NCI-H1417 treated with DMSO at 0.1 percent for 48 hours (cell line): Measurements from ENCODE around the gene DNASE2.
"Not testable (repeated sequence)": the region's sequence is repeated elsewhere in the genome, so short reads cannot be mapped to it uniquely, and the experiment has no call there.

ENCODE experiments used
- DNase-seq: peaks from one replicate; lab custom pipeline; 2025; lab: John Stamatoyannopoulos, UW

The DNASE2 gene, protein sequence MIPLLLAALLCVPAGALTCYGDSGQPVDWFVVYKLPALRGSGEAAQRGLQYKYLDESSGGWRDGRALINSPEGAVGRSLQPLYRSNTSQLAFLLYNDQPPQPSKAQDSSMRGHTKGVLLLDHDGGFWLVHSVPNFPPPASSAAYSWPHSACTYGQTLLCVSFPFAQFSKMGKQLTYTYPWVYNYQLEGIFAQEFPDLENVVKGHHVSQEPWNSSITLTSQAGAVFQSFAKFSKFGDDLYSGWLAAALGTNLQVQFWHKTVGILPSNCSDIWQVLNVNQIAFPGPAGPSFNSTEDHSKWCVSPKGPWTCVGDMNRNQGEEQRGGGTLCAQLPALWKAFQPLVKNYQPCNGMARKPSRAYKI

GRCh38 chr19:12881172-12881808 lies at the start of gene DNASE2:
TSS of gene DNASE2 (minus strand) at chr19:12881449. CDS start at chr19:12881375, 74 bp downstream.
- peak; percentile 83 for DNase-seq

DNA sequence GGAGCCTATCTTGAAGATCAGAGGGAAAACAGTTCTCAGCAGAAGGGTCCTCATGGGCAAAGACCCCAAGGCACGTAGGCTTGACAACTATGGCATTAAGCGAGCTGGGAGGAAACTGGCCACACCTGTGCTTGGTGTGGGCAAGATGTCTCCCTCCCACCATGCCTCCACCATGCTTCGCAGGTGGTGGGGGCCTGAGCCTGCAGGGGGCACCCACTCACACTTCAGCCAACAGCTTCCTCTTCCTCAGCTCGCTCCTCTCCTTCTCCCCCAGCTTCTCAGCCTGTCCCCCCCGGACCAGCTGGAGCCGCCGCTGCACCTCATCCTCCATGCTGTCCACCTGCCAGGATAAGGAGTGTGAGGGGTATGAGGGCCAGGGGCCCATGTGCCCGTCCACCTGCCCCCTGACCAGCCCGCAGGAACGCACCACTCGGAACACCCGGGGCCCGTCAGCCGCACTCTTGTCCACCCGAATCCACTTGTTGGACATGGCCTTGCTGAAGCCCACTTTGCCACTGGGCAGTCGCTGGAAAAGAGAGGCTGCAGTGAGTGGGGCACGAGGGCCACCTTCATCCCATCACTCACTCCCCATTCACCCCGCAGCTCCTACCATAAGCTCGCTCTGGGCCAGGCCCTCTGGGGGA lies 48.9 kb upstream of the DNASE2 start:
- no peak for DNase-seq

DNA sequence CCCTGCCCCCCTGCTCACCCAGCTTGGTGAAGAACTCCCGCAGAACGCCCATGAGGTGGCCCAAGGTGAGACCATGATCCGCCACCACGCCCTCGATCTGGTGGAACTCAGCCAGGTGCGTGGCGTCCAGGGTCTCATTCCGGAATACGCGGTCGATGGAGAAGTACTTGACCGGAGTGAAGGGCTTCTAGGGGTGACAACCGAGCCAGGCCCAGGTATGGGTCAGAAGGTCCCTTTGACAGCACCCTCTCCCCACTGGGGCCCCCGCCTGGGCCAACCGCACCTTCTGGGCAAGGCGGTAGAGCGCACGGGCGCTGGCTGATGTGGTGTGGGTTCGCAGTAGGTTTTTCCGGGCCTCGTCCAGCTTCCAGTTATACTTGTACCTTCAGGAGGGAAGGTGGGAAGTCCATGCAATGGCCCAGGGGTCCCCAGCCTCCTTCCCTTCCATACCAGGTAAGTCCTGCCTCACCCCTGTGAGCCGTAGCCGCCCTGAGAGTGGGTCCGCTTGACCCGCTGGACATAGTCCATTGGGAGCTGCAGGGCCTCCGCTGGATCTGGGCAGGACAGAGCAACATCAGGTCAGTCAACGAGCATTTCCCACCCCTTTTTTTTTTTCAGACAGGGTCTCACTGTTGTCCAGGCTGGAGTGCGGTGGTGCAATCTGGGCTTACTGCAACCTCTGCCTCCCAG lies 43.5 kb upstream of the DNASE2 start:
- DNase-seq = no peak

GRCh38 chr19:12922959-12923358 lies 41.7 kb upstream of the DNASE2 start:
- DNase-seq = no peak

DNA sequence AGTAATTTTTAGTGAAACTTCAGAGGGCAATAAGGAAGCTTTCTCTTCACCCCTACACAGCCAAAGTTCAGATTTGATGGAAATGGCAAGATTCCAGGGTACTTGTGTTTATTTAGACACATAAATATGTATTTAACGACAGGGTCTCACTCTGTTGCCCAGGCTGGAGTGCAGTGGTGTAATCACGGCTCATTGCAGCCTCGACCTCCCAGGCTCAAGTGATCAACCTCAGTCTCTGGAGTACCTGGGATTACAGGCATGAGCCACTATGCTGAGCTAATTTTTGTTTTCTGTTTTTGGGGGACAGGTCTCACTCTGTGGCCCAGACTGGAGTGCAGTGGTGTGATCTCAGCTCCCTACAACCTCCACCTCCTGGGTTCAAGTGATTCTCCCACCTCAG lies 39.8 kb upstream of the DNASE2 start:
- no peak for DNase-seq

DNA sequence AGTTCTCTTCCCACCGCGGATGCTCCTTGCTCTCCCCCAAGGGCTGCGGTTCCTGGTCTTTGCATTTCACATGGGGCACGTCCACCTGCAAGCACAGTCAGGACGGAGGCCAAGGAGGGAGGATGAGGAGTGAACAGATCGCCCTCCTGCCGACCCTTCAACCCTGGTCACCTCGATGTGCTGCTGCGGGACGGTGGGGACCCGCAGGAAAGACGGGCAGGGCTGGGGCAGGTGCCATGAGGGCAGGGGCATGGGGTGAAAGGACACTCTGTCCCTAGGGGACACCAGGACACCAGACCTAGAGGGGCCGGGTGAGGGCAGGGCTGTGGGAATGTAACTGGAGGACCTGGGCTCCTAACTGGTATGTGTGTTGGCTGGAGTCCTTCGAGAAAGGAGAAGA lies 37.0 kb upstream of the DNASE2 start:
- DNase-seq = no peak

- not testable (repeated sequence) for DNase-seq
These were observed 34.6 kb upstream of the DNASE2 start for GRCh38 chr19:12915860-12916259.

DNA sequence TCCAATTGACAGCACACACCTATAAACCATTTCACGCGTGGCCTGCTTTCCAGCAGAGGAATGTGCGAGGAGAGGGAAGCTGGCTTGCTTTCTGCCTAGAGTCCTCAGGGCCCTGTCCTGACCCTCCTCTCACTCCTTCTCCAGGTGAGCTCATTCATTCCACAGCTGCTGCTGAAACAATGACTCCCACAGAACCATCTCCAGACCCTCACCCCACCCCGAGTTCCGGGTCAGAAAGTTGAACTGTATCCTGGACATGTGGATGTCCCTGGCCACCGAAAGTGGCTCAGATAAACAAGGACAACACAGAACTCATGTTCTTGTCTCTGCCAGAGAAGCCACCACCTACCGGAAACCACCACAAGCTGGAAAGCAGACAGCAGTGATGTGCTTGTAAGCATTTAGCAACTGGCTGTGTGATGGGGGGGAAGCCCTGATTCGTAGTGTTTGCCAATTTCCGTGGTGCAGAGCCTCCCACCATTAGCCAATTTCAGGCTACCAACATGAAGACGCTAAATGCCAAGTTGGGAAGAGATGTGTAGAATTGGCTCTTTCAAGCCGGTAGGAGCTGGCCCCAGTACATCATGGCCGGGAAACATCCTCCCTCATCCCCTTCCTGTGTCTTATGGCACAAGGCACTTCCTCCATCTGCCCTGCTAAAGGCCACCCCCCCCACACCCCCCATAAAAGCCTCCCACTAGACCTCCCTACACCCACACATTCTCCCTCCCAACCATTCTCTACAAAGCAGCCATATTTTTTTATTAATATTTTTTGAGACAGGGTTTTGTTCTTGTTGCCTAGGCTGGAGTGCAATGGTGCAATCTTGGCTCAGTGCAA lies 32.8 kb upstream of the DNASE2 start:
- no peak for DNase-seq

DNA sequence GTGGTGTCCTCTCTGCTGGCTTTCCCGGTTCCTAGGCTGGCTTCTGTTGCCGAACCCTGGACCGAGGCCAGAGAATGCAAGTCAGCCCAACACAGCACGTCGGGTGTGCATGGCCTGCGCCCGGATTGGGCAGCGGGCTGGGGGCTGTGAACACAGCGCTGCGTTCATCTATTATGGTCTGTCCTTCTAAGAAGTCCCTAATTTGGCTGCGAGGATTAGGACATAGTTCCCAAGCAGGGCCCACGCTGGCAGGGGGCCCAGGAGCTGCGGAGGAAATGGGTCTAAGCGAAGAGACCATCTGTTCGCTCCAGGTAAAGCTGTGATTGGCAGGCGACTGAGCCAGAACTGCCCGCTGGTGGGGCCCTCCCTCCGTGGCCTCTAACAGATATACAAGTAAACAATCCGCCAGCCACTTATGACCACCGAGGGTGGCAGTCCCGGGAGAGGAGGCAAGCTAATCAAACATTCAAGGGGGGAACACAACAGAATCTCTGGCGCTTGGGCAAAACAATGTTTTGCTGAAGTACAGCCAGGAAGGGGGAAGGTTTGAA lies 31.8 kb upstream of the DNASE2 start:
- peak; percentile 99 for DNase-seq

DNA sequence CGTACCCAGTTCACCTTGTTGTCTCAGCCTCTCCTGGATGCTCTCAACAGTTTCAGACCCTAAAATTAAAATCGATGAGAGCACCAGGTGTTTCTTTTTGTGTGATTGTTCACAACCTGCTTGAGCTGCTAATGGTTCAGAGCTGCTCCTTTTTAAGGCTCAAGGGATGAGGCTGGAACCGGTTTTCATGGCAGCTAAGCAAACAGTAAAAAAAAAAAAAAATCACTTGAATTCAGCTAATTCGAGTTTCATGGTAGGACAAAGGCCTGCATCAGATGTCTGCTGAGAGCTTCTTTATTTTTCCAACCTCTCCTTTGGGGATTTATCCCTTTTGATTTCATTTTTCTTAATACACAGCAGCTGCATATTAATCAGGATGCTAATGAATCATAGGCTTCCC lies 31.3 kb upstream of the DNASE2 start:
- peak; percentile 98 for DNase-seq

- no peak for DNase-seq
These were observed 25.9 kb upstream of the DNASE2 start for GRCh38 chr19:12907166-12907565.

- no peak for DNase-seq
These were observed 18.8 kb upstream of the DNASE2 start for GRCh38 chr19:12899891-12900518.

DNA sequence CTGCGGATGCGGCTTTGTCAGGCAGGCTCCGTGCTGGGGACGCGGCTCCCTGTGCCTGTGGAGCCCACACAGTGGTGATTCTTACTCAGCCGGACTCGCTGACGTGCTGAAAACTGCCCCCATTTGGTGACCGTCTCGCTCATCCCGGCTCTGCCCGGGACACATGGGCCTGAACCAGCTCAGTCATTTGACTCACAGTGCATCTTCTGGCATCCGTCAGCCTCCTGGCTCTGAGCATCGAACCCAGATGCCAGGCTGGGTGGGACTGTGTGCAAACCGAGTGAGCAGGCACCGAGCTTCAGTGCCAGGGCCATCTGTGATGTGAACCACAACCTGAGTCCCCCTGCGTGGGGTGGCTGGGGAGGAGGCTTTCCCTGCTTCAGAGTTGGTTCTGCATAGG lies 15.2 kb upstream of the DNASE2 start:
- no peak for DNase-seq

- no peak for DNase-seq
These were observed 12.3 kb upstream of the DNASE2 start for GRCh38 chr19:12893582-12893981.

DNA sequence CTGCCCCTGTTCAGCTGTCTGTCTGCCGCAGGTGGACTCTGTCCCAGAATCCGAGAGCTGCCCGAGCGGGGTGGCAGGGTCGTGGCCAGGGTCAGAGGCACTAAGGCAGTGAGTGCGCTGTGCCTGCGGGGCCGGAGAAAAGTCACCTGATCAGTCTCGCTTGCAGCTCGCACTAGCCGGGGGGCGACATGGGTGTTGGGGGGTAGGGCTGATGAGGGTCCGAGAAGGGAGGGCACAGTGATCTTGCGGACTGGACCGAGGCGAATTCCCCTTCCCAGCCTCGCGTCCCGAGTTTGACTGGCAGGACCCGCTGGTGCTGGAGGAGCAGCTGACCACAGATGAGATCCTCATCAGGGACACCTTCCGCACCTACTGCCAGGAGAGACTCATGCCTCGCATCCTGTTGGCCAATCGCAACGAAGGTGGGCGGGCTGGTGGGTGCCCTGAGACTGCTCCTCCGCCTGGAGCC lies 10.3 kb upstream of the DNASE2 start:
- DNase-seq = no peak

DNA sequence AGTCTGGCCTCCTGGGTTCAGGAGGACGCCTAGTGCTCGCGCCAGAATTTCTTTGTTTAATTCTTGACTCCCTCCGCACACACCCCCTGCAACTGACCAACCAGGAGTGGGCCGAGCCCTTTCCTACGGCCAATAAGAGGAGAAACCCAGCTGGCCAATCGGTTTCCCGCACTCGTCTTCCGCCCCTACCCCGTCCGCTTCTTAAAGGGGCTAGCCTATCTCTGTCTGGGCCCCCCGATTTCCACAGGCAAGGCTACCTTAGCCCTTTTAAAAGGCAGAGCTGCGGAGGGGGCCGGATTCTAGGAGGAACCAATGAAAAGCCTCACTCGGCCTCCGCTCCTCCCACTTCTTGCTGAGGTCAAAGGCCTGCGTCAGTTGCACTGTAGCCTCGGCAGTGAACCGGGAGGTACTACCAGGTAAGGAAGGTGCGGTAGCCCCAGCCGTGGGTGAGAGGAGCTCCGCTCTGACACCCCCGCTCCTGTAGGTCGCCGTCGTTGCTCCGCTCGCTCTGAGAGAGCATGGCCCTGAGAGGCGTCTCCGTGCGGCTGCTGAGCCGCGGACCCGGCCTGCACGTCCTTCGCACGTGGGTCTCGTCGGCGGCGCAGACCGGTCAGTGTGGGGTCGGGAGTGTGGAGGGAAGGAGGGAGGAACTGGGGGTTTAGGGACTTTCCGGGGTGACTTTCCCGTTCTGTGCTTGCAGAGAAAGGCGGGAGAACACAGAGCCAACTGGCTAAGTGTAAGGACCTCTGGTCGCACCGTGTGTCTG lies 9.7 kb upstream of the DNASE2 start, which contains the start of gene GCDH:
TSS of gene GCDH (plus strand) at position 374 of the 766 bp plus-strand sequence. CDS start at position 519, 145 bp downstream.
- DNase-seq = peak; percentile 99

- DNase-seq = not testable (repeated sequence)
These were observed 9.1 kb upstream of the DNASE2 start for GRCh38 chr19:12890299-12890786.

DNA sequence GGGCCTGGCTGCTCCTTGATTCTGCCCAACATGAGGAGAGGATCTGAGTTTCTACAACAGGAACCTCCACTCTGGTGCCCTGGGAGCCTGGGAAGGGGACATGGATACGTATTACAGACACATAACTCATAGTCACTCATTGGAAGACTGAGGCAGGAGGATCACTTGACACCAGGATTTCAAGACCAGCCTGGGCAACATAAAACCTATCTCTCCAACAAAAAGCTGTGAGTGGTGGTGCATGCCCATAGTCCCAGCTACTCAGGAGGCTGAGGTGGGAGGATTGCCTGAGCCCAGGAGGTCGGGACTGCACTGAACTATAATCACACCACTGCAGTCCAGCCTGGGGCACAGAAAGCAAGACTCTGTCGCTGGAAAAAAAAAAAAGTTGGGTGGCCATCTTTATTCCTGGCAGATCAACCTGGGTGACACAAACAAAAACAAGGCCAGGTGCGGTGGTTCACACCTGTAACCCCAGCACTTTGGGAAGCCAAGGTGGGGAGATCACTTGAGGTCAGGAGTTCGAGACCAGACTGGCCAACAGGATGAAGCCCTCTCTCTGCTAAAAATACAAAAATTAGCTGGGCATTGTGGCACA lies 6.9 kb upstream of the DNASE2 start:
- no peak for DNase-seq
